Uterus (tissue), 2 donors: Measurements from ENCODE around the gene HSD3B7.

Experiments used
- CTCF ChIP-seq, 4 experiments: fragments of 200-600 bp in 2 of 4; fragments of 450-650 bp in 2 of 4; sonication (generic) in 2 of 4; IDR thresholded peaks; one replicate each; pipeline ENCODE4 v1.5.1; 2016 to 2019; ENCODE audit warnings: antibody characterized with exemption in 4 of 4, mild to moderate bottlenecking in 2 of 4, moderate library complexity in 1 of 4
- POLR2A ChIP-seq, 2 donors: fragments of 450-650 bp; IDR thresholded peaks; one replicate each; pipeline ENCODE4 v1.6.1; 2016; ENCODE audit warnings: antibody characterized with exemption in 2 of 2, mild to moderate bottlenecking in 1 of 2, moderate library complexity in 1 of 2

- TF ChIP-seq CTCF (IDR thresholded peaks at IDR 0.05) (no peak), POLR2A (IDR thresholded peaks at IDR 0.05) (no peak)
Measured at GRCh38 chr16:31009894-31010584, 25.0 kb downstream of the HSD3B7 start.
